ENCODE results near the gene PURA.

PURA gene

DNA sequence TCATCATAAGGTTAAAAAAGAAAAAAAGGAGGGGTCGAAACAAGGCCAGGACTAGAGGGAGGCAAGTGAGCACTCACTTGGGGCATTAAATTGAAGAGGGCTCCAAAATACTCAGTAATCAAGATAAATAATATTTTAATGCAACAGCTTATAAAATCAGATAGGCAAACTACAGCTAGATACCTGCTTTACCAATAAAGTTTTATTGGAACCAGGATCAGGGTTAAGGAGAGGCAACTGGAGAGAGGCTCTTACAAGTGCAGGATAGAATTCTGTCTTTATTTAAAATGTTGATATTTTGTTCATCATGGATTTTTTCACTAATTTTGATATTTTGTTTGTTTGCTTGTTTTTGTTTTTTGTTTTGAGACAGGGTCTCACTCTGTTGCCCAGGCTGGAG, 30.3 kb upstream of the PURA start:
- no peak overlapping the region for H3K4me3 ChIP-seq (replicated peaks; ENCODE audit: low read depth, low read length)
- DNase-seq (ENCODE audit: extremely low read depth, low read depth), result no peak
- TF ChIP-seq, protein P1, sequence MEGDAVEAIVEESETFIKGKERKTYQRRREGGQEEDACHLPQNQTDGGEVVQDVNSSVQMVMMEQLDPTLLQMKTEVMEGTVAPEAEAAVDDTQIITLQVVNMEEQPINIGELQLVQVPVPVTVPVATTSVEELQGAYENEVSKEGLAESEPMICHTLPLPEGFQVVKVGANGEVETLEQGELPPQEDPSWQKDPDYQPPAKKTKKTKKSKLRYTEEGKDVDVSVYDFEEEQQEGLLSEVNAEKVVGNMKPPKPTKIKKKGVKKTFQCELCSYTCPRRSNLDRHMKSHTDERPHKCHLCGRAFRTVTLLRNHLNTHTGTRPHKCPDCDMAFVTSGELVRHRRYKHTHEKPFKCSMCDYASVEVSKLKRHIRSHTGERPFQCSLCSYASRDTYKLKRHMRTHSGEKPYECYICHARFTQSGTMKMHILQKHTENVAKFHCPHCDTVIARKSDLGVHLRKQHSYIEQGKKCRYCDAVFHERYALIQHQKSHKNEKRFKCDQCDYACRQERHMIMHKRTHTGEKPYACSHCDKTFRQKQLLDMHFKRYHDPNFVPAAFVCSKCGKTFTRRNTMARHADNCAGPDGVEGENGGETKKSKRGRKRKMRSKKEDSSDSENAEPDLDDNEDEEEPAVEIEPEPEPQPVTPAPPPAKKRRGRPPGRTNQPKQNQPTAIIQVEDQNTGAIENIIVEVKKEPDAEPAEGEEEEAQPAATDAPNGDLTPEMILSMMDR (IDR thresholded peaks at IDR 0.05; ENCODE audit: low read depth, low read length, missing control alignments), result no peak

DNA sequence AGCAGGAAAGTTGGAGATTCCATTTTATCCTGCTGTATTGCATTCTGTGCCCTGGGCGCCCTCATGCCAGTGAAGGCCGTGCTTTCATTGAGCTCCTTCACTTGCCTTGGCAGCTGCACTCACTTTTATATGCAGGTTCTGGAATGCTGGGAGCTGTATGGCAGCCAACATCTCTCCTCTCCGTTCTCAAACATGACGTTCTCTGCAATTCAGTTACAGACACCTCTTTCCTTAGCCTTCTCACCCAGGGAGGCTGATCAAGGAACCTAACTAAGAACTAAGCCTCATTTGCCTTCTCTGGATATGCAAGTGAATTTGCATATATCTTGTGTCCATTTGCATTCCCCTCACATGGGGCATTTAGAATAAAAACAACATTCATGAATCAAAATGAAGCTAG, 29.4 kb upstream of the PURA start:
- TF ChIP-seq, protein P1 (IDR thresholded peaks at IDR 0.05; ENCODE audit: low read depth, low read length, missing control alignments), result no peak
- H3K4me3 ChIP-seq (replicated peaks; ENCODE audit: low read depth, low read length), result no peak overlapping the region
- no peak for DNase-seq (ENCODE audit: extremely low read depth, low read depth)

GRCh38 chr5:140090251-140090650, 23.7 kb upstream of the PURA start:
- TF ChIP-seq, protein P1 (IDR thresholded peaks at IDR 0.05; ENCODE audit: low read depth, low read length, missing control alignments), result no peak
- DNase-seq (ENCODE audit: extremely low read depth, low read depth), result no peak
- no peak overlapping the region for H3K4me3 ChIP-seq (replicated peaks; ENCODE audit: low read depth, low read length)

GRCh38 chr5:140093179-140093578, 20.7 kb upstream of the PURA start:
- DNase-seq (ENCODE audit: extremely low read depth, low read depth), result no peak

DNA sequence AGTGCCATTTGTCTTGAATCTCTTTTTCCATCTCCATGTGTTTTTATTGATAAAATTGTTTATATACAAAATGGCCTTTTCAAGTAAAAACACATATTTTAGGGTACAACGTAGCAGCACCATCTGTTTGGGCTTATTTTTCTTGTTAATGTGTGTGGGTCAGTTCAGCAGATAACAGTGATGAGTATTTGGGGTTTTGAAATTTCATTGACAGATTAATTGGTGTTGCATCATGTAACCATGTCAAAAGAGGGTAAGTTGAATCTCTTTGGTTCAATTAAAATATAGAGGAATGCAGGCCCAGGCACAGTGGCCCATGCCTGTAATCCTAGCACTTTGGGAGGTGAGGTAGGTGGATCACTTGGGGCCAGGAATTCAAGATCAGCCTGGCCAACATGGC, 20.0 kb upstream of the PURA start:
- no peak for DNase-seq (ENCODE audit: extremely low read depth, low read depth)

More at GRCh38 chr5:140093179-140093578, 20.7 kb upstream of the PURA start:
- TF ChIP-seq, protein P1 (IDR thresholded peaks at IDR 0.05; ENCODE audit: low read depth, low read length, missing control alignments), result no peak
- no peak overlapping the region for H3K4me3 ChIP-seq (replicated peaks; ENCODE audit: low read depth, low read length)

DNA sequence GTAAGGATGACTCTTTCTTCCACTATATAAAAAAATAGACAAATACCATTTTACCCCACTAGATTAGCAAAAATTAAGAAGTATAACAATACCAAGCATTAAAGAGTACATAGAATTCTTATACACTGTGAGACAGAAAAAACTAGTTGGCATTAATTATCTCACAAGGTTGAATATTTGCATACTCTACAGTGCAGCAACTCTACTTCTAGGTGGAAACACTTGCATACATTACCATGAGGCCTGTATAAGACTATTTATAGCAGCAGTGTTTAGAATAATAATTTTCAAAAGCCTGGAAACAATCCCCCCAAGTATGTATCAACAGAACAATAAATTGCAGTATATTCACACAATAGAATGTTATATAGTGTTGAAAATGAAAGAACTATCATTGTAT, 19.0 kb upstream of the PURA start:
- TF ChIP-seq, protein P1 (IDR thresholded peaks at IDR 0.05; ENCODE audit: low read depth, low read length, missing control alignments), result no peak

More for the DNA sequence above, 20.0 kb upstream of the PURA start:
- no peak overlapping the region for H3K4me3 ChIP-seq (replicated peaks; ENCODE audit: low read depth, low read length)
- TF ChIP-seq, protein P1 (IDR thresholded peaks at IDR 0.05; ENCODE audit: low read depth, low read length, missing control alignments), result no peak

GRCh38 chr5:140101179-140101578, 12.7 kb upstream of the PURA start:
- H3K4me3 ChIP-seq (replicated peaks; ENCODE audit: low read depth, low read length), result no peak overlapping the region
- no peak for DNase-seq (ENCODE audit: extremely low read depth, low read depth)
- TF ChIP-seq, protein P1 (IDR thresholded peaks at IDR 0.05; ENCODE audit: low read depth, low read length, missing control alignments), result no peak

More for the DNA sequence above, 19.0 kb upstream of the PURA start:
- no peak overlapping the region for H3K4me3 ChIP-seq (replicated peaks; ENCODE audit: low read depth, low read length)
- no peak for DNase-seq (ENCODE audit: extremely low read depth, low read depth)

Data from HFF-Myc (cell line).